Measurements from ENCODE around the gene FAM78B.

Gene FAM78B

GRCh38 chr1:166190400-166190799 lies 23.6 kb upstream of the FAM78B start:
- Histone ChIP-seq H3K79me2 (ENCODE audit: insufficient read depth, low read length) (no peaks in the 10 kb centered on the region), H3K36me3 (ENCODE audit: insufficient read depth, low read length) (no peaks in the 10 kb centered on the region), H3F3A (ENCODE audit: low read depth) (no peaks in the 10 kb centered on the region), H3K9me2 (replicated peaks; ENCODE audit: low read depth, low read length) (no peaks in the 10 kb centered on the region), H4K20me1 (ENCODE audit: insufficient read depth, low read length, poor library complexity, severe bottlenecking) (no peaks in the 10 kb centered on the region), H3K4me2 (ENCODE audit: low read depth, low read length, poor library complexity, severe bottlenecking) (no peak overlapping the region), H3K9ac (ENCODE audit: low read depth, low read length, poor library complexity, severe bottlenecking) (no peak overlapping the region), H3K4me1 (ENCODE audit: insufficient read depth, low read length, poor library complexity, severe bottlenecking) (no peaks in the 10 kb centered on the region), H3K27me3 (ENCODE audit: insufficient read depth, low read length, poor library complexity, severe bottlenecking) (no peaks in the 10 kb centered on the region), H3K9me3 (ENCODE audit: insufficient read depth, low read depth, low read length) (no peaks in the 10 kb centered on the region), H3K4me3 (ENCODE audit: low read length, poor library complexity, severe bottlenecking) (no peak overlapping the region), H2AFZ (ENCODE audit: low read length) (no peak overlapping the region)
- no peak for TF ChIP-seq EZH2phosphoT487 (IDR thresholded peaks at IDR 0.05; ENCODE audit: borderline replicate concordance)

- Histone ChIP-seq H3K27me3 (ENCODE audit: insufficient read depth, low read length, poor library complexity, severe bottlenecking) (no peaks in the 10 kb centered on the region), H3K4me2 (ENCODE audit: low read depth, low read length, poor library complexity, severe bottlenecking) (no peak overlapping the region), H3K79me2 (ENCODE audit: insufficient read depth, low read length) (no peaks in the 10 kb centered on the region), H3K4me3 (ENCODE audit: low read length, poor library complexity, severe bottlenecking) (no peak overlapping the region), H3K9me3 (ENCODE audit: insufficient read depth, low read depth, low read length) (no peaks in the 10 kb centered on the region), H3K36me3 (ENCODE audit: insufficient read depth, low read length) (no peaks in the 10 kb centered on the region), H3K4me1 (ENCODE audit: insufficient read depth, low read length, poor library complexity, severe bottlenecking) (no peaks in the 10 kb centered on the region), H3K9ac (ENCODE audit: low read depth, low read length, poor library complexity, severe bottlenecking) (no peak overlapping the region), H3F3A (ENCODE audit: low read depth) (no peaks in the 10 kb centered on the region), H3K9me2 (replicated peaks; ENCODE audit: low read depth, low read length) (no peaks in the 10 kb centered on the region), H4K20me1 (ENCODE audit: insufficient read depth, low read length, poor library complexity, severe bottlenecking) (no peaks in the 10 kb centered on the region), H2AFZ (ENCODE audit: low read length) (no peak overlapping the region)
- TF ChIP-seq CTCF (conservative IDR thresholded peaks at IDR 0.05; ENCODE audit: low read length): no peak
- no peak for TF ChIP-seq EZH2phosphoT487 (IDR thresholded peaks at IDR 0.05; ENCODE audit: borderline replicate concordance)
Observed at GRCh38 chr1:166189126-166189525, 22.3 kb upstream of the FAM78B start.

GRCh38 chr1:166185526-166185925 lies 18.7 kb upstream of the FAM78B start:
- Histone ChIP-seq H3K79me2 (ENCODE audit: insufficient read depth, low read length) (no peaks in the 10 kb centered on the region), H3K4me2 (ENCODE audit: low read depth, low read length, poor library complexity, severe bottlenecking) (no peak overlapping the region), H3K9me2 (replicated peaks; ENCODE audit: low read depth, low read length) (no peaks in the 10 kb centered on the region), H3K4me3 (ENCODE audit: low read length, poor library complexity, severe bottlenecking) (no peak overlapping the region), H3K9me3 (ENCODE audit: insufficient read depth, low read depth, low read length) (no peaks in the 10 kb centered on the region), H2AFZ (ENCODE audit: low read length) (no peak overlapping the region), H3F3A (ENCODE audit: low read depth) (no peaks in the 10 kb centered on the region), H3K36me3 (ENCODE audit: insufficient read depth, low read length) (no peaks in the 10 kb centered on the region), H4K20me1 (ENCODE audit: insufficient read depth, low read length, poor library complexity, severe bottlenecking) (no peaks in the 10 kb centered on the region), H3K9ac (ENCODE audit: low read depth, low read length, poor library complexity, severe bottlenecking) (no peak overlapping the region), H3K4me1 (ENCODE audit: insufficient read depth, low read length, poor library complexity, severe bottlenecking) (no peaks in the 10 kb centered on the region), H3K27me3 (ENCODE audit: insufficient read depth, low read length, poor library complexity, severe bottlenecking) (no peaks in the 10 kb centered on the region)
- no peak for TF ChIP-seq EZH2phosphoT487 (IDR thresholded peaks at IDR 0.05; ENCODE audit: borderline replicate concordance)
- TF ChIP-seq CTCF (conservative IDR thresholded peaks at IDR 0.05; ENCODE audit: low read length): no peak

- no peak overlapping the region for H3K4me3 ChIP-seq (ENCODE audit: low read length, poor library complexity, severe bottlenecking)
- no peak overlapping the region for H3K4me2 ChIP-seq (ENCODE audit: low read depth, low read length, poor library complexity, severe bottlenecking)
- no peak overlapping the region for H2AFZ ChIP-seq (ENCODE audit: low read length)
- no peaks in the 10 kb centered on the region for H3K9me3 ChIP-seq (ENCODE audit: insufficient read depth, low read depth, low read length)
- TF ChIP-seq EZH2phosphoT487 (IDR thresholded peaks at IDR 0.05; ENCODE audit: borderline replicate concordance) (no peak), CTCF (conservative IDR thresholded peaks at IDR 0.05; ENCODE audit: low read length) (no peak)
- H3K36me3 ChIP-seq (ENCODE audit: insufficient read depth, low read length): no peaks in the 10 kb centered on the region
- H3K79me2 ChIP-seq (ENCODE audit: insufficient read depth, low read length): no peaks in the 10 kb centered on the region
- no peaks in the 10 kb centered on the region for H3K27me3 ChIP-seq (ENCODE audit: insufficient read depth, low read length, poor library complexity, severe bottlenecking)
- H3K9me2 ChIP-seq (replicated peaks; ENCODE audit: low read depth, low read length): no peaks in the 10 kb centered on the region
- no peaks in the 10 kb centered on the region for H3K4me1 ChIP-seq (ENCODE audit: insufficient read depth, low read length, poor library complexity, severe bottlenecking)
- no peaks in the 10 kb centered on the region for H4K20me1 ChIP-seq (ENCODE audit: insufficient read depth, low read length, poor library complexity, severe bottlenecking)
- H3F3A ChIP-seq (ENCODE audit: low read depth): no peaks in the 10 kb centered on the region
- no peak overlapping the region for H3K9ac ChIP-seq (ENCODE audit: low read depth, low read length, poor library complexity, severe bottlenecking)
Observed at GRCh38 chr1:166184897-166185296, 18.1 kb upstream of the FAM78B start.
